Mammary epithelial cell (primary cell): Measurements from ENCODE around the gene ZNF274.

Experiments
- CTCF ChIP-seq, 2 donors: IDR thresholded peaks in 1 of 2; conservative IDR thresholded peaks in 1 of 2; 2 replicates each; pipeline ENCODE4 v1.5.1; 2011 to 2012; ENCODE audit warnings: inconsistent platforms in 2 of 2, low read length in 2 of 2, mild to moderate bottlenecking in 2 of 2, control low read depth in 1 of 2, low read depth in 1 of 2; ENCODE audit not compliant: insufficient read depth in 1 of 2; ENCODE audit errors: extremely low read depth in 1 of 2
- EZH2 ChIP-seq: IDR thresholded peaks from 2 replicates; pipeline ENCODE4 v1.6.1; 2012; ENCODE audit warnings: low read length, inconsistent platforms, borderline replicate concordance

- TF ChIP-seq CTCF (conservative IDR thresholded peaks at IDR 0.05 in 1 of 2, IDR thresholded peaks at IDR 0.05 in 1 of 2; ENCODE audit: extremely low read depth in 1 of 2, insufficient read depth in 1 of 2, low read depth in 1 of 2, low read length in 2 of 2) (no peak), EZH2 (no peak)
These were observed 28.6 kb upstream of the ZNF274 start for GRCh38 chr19:58154287-58154678.
